ENCODE data around the gene MSRB3.

DNA sequence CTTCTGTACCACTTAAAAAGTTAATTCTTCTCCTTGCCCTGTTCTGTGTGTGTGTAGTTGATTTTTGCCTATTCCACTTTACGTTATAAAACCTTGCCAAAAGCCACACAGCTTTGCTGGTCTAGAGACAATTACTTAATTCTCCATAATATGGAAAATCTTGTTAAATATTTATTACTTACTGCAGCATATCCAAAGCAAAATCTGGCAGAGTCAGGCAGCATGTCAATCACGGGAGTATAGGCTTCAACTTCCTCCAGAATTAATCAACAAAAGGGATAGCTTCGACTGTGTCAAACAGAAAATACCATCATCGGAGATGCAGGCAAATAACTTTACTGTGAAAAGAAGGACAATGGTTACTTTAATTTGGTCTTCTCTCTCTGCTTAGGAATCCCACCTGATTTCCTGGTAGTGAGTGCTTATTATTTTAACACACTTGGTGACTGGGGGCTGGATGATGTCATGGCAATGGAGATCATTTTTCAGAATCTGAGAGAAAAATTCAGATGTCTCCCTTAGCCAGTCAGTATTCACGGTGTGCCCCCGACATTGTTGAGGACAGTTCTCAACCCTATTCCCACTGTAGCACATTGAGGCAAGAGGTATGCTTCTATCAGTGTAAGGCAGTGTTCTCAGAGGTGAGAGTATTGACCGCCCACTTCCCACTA, 3.7 kb upstream of the MSRB3 start:
- no peak for TF ChIP-seq MXI1 (IDR thresholded peaks at IDR 0.05; ENCODE audit: borderline replicate concordance, low read depth, low read length)
- TF ChIP-seq POLR2A (IDR thresholded peaks at IDR 0.05; ENCODE audit: low read depth, low read length) = no peak
- TF ChIP-seq, protein P1, sequence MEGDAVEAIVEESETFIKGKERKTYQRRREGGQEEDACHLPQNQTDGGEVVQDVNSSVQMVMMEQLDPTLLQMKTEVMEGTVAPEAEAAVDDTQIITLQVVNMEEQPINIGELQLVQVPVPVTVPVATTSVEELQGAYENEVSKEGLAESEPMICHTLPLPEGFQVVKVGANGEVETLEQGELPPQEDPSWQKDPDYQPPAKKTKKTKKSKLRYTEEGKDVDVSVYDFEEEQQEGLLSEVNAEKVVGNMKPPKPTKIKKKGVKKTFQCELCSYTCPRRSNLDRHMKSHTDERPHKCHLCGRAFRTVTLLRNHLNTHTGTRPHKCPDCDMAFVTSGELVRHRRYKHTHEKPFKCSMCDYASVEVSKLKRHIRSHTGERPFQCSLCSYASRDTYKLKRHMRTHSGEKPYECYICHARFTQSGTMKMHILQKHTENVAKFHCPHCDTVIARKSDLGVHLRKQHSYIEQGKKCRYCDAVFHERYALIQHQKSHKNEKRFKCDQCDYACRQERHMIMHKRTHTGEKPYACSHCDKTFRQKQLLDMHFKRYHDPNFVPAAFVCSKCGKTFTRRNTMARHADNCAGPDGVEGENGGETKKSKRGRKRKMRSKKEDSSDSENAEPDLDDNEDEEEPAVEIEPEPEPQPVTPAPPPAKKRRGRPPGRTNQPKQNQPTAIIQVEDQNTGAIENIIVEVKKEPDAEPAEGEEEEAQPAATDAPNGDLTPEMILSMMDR (conservative IDR thresholded peaks at IDR 0.05; ENCODE audit: low read depth, low read length) = no peak
- TF ChIP-seq, protein P2, sequence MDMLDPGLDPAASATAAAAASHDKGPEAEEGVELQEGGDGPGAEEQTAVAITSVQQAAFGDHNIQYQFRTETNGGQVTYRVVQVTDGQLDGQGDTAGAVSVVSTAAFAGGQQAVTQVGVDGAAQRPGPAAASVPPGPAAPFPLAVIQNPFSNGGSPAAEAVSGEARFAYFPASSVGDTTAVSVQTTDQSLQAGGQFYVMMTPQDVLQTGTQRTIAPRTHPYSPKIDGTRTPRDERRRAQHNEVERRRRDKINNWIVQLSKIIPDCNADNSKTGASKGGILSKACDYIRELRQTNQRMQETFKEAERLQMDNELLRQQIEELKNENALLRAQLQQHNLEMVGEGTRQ (IDR thresholded peaks at IDR 0.05; ENCODE audit: low read depth, low read length) = no peak

All from IMR-90 (cell line).